ENCODE measurements around the gene P2RY12.

- TF ChIP-seq CTCF (IDR thresholded peaks at IDR 0.05): no peak
- no peak for TF ChIP-seq PBX3 (IDR thresholded peaks at IDR 0.05)
- no peak for TF ChIP-seq POLR2A (IDR thresholded peaks at IDR 0.05; ENCODE audit: low read length)
- TF ChIP-seq REST (IDR thresholded peaks at IDR 0.05): no peak
Measured at GRCh38 chr3:151371526-151371925, 13.0 kb downstream of the P2RY12 start.
